Measurements from ENCODE around the gene SPATA31A3. TPM values are rescaled to one million over a fixed set of nuclear protein-coding genes. Genes with fewer than 3 reads are reported as not detected.
"Not testable (repeated sequence)": the region's sequence is repeated elsewhere in the genome, so short reads cannot be mapped to it uniquely, and the experiment has no call there.

The SPATA31A3 gene
- total RNA-seq: not detected in 2 replicates

DNA sequence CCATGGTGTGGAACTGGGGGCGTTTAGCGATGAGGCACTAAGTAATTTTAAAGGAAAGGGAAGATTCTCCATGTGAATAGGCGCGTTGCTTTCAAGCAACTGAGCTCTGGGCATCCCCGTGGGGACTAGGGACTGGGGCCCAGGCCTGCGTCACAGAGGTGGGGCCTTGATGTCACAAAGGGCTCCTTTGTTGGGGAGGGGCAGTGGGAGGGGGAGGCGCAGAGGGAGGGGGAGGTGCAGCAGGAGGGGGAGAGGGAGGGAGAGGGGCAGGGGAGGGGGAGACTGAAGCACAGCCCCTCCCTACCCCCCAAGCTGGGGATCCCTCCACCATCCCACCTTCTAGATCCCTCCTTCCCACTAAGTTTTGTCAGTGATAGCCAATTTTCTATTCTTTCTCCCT lies at the start of gene SPATA31A3:
SPATA31A3 (minus strand) TSS at position 101 of the 400 bp plus-strand sequence; CDS start at position 72, 29 bp downstream.
- DNase-seq (ENCODE audit: low read depth); H3K4me3 ChIP-seq (ENCODE audit: low read depth, low read length): not testable (repeated sequence)

DNA sequence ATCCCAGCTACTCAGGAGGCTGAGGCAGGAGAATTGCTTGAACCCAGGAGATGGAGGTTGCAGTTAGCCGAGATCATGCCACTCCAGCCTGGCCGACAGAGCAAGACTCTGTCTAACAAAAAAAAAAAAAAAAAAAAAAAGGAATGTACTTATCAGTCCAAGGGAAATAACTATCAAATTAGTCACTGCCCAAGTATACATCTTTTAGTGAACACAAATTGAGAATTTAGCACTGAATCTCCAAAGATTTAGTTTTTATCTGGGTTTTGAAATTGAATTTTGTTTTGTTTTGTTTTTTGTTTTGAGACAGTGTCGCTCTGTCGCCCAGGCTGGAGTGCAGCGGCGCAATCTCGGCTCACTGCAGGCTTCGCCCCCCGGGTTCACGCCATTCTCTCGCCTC lies 39.8 kb downstream of the SPATA31A3 start:
- DNase-seq (ENCODE audit: low read depth): not testable (repeated sequence)

DNA sequence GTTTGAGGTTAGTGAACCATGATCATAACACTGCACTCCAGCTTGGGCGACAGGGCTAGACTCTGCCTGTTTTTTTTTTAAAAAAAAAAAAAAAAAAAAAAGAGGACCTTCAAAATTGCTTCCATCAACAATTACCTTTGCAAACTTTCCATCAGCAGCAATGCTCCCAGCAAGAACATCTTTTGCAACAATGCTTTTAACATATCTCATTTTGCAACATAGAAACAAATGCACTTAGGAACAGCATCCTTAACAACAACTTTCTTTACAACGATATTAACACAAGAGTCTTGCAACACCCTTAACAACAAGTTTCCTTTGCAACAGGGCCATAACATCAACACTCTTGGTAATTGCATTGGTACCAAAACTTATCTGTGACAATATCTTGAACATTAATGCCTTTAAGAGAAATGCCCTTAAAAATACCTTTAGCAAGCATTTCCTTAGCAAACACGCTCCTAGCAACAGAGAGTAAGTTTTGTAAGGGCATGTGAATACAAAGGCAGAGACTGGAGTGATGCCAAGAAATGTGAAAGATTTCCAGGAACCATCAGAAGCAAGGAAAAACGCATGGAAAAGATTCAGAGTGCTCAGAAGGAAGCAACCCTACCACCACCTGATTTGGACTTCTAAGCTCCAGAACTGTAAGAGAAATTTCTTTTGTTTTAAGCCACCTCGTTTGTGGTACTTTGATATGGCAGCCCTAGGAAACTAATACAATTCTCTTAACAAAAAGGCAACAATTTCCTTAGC lies 49.8 kb downstream of the SPATA31A3 start:
- not testable (repeated sequence) for H3K4me3 ChIP-seq (ENCODE audit: low read depth, low read length); DNase-seq (ENCODE audit: low read depth)

More for the DNA sequence above, 39.8 kb downstream of the SPATA31A3 start:
- H3K4me3 ChIP-seq (ENCODE audit: low read depth, low read length): not testable (repeated sequence)

DNA sequence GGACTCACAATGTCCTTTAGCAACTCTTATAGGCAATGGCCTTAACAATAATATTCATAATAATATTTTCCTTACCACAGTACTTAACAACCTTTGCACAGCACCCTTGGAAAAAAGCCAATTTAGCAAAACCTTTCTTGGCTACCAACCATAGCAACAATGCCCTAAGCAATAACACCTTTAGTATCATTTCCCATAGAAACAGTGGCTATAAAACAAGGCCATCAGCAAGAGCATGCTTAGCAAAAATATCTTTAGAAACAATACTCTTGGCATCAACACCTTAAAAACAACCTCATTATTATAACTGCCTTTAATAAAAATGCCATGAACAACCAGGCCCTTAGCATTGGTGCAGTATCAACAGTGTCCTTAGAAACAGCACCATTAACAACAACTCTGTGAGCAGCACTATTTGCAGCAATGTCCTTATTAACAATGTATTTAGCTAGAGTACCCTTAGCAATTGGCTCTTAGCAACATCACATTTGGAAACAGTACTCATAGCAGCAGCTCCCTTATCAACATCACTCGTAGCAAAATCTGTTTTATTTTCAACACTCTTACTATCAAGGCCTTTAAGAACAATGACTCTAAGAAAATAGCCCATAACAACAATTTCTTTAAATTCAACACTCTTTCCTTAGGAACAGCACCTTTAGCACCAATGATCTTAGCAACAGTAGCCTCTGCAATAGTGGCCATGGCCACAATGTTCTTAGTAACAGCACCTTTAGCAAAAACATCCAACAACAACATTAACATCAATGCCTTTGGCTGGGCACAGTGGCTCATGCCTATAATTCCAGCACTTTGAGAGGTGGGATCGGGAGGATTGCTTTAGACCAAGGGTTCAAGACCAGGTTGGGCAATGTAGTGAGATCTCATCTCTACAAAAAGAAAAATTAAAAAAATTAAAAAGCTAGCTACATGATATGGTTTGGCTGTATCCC lies 52.2 kb downstream of the SPATA31A3 start:
- DNase-seq (ENCODE audit: low read depth); H3K4me3 ChIP-seq (ENCODE audit: low read depth, low read length): not testable (repeated sequence)

DNA sequence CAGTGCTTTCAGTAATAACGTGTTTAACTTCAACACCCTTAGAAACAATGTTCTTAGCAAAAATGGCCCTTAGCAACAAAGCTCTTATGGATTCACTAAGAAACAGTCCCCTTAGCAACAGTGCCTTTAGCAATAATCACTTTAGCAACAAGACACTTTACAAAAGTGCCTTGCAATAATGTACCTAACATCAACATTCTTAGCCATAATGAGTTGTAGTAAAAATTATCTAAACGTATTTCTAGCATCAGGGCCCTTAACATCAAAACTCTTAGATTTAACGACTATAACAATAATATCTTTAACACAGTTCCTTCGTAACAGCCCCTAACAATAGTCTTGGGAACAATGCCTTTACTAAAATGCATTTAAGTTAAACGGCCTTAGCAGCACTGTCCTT lies 54.0 kb downstream of the SPATA31A3 start:
- H3K4me3 ChIP-seq (ENCODE audit: low read depth, low read length); DNase-seq (ENCODE audit: low read depth): not testable (repeated sequence)

DNA sequence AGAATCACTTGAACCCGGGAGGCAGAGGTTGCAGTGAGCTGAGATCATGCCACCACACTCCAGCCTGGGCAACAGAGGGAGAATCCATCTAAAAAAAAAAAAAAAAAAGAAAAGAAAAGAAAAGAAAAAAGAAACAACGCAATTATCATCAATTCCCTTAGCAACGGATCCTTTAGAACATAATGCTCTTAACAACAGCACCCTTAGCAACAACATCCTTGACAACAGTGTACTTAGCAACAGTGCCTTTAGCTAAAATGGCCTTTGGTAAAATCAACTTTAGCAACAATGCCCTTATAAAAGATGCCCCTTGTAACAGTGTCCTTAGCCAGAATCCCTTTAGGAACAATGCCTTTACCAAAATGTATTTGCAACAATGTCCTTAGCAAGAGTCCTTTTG lies 54.7 kb downstream of the SPATA31A3 start:
- DNase-seq (ENCODE audit: low read depth); H3K4me3 ChIP-seq (ENCODE audit: low read depth, low read length): not testable (repeated sequence)

Other genes with a start within 250 kb of the SPATA31A3 start
- 1.2 and 2.0 TPM in 2 replicates for gene ZNF658, start 91.8 kb downstream of the SPATA31A3 start, total RNA-seq